Stimulated activated naive CD8-positive, alpha-beta T cell treated with anti-CD3 and anti-CD28 coated beads, Interleukin-15, amount 100 ng/mL, for 72 hours (primary cell): ENCODE data around the gene LIPA.

Source experiments
- ATAC-seq: fragments of 150-1000 bp; cut with Tn5 transposase; 2 replicates; pipeline ENCODE4 v1.10.0; 2021; ENCODE audit warnings: mild to moderate bottlenecking, moderate library complexity
- DNase-seq, 2 donors: peaks; one replicate each; pipeline ENCODE4 v3.0.0; 2021 to 2022
- H3K27ac Mint-ChIP-seq, 2 donors: one replicate each; pipeline ENCODE4 v1.8.0; 2022; ENCODE audit warnings: mild to moderate bottlenecking in 2 of 2, mixed read lengths in 2 of 2, moderate library complexity in 2 of 2
- H3K27me3 Mint-ChIP-seq: one replicate; pipeline ENCODE4 v1.8.0; 2022; ENCODE audit warnings: mixed read lengths
- H3K4me1 Mint-ChIP-seq: one replicate; pipeline ENCODE4 v1.8.0; 2022; ENCODE audit warnings: mild to moderate bottlenecking, mixed read lengths
- H3K4me3 Mint-ChIP-seq, 2 donors: one replicate each; pipeline ENCODE4 v1.8.0; 2022; ENCODE audit warnings: mild to moderate bottlenecking in 2 of 2, mixed read lengths in 2 of 2, moderate library complexity in 1 of 2
- H3K9me3 Mint-ChIP-seq, 2 donors: one replicate each; pipeline ENCODE4 v1.8.0; 2022; ENCODE audit warnings: mixed read lengths in 2 of 2

LIPA gene

DNA sequence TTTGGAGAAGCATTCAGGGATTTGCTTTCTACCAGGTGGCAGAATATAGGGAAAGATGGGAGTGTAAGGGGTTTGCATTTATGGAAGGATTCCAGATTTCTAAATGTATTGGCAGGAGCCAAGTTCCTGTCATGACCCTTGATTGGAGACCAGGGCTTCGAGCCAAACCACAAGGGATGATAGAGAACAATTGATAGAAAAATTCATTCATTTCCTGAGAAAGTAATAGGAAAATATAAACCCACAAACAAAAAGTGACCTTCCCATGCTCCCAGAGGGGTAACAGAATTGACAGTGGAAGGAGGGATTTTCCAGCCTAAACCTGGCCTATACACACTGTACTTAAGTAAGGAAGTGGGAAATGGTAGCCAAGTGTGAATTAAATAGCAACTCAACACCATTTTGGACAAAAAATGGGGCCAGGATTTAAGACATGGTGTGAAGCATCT, 27.9 kb upstream of the LIPA start:
- peaks cover 10% of the 10 kb centered on the region for H3K27me3 Mint-ChIP-seq
- DNase-seq (no peak), ATAC-seq (no peak)
- H3K4me3 Mint-ChIP-seq: no peak overlapping the region
- H3K4me1 Mint-ChIP-seq: no peaks in the 10 kb centered on the region
- H3K27ac Mint-ChIP-seq: no peak overlapping the region
- H3K9me3 Mint-ChIP-seq: no peaks in the 10 kb centered on the region

DNA sequence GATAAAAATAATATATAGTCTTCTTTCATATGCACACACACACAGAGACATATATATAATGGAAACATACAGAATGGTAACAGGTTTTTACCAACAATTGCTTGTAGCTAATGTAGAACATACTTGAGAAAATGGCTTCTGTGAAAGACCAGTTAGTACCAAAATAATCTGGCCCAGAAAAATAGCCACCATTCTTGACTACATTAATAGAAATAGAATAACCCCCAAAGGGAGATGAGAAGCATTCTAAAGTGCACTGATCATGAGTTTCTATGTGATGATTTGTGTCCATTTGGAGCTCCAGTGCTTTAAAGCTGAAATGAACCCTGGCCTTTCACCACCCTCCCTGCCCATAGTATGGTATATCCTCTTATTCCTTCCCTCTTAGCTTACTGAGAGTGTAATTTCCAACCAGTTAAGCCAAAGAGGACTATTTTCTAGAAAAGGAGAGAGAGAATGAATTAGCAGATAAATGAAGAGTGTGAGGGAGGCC, 27.4 kb upstream of the LIPA start:
- H3K27me3 Mint-ChIP-seq: peaks cover 10% of the 10 kb centered on the region
- no peak overlapping the region for H3K4me3 Mint-ChIP-seq
- H3K9me3 Mint-ChIP-seq: no peaks in the 10 kb centered on the region
- ATAC-seq: no peak
- H3K27ac Mint-ChIP-seq: no peak overlapping the region
- H3K4me1 Mint-ChIP-seq: no peaks in the 10 kb centered on the region
- no peak for DNase-seq

DNA sequence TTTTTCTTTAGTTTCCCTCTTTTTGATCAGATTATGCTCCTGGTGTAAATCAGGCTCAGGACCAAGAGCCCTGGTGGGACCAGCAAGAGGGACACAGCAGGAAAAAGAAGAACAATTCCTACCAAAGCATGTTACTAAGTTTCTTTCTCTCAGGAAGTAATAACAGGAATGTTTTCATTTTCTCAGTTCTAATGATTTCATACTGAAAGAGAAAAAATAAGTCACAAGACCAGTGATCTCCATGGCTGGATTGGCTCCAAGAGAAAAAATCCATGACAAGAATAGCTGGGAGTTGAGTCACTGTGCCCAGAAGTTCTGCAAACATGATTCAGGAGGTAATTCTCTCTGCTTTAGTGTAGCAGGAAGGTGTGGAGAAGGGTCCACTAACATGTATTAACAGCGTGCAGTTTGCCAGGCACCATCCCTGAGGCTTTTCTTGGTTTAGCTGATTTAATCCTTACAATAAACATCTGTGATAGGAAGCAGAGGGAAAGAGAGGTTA, 26.5 kb upstream of the LIPA start:
- ATAC-seq: no peak
- H3K4me3 Mint-ChIP-seq: no peak overlapping the region
- H3K9me3 Mint-ChIP-seq: no peaks in the 10 kb centered on the region
- H3K27ac Mint-ChIP-seq: no peak overlapping the region
- peaks cover 10% of the 10 kb centered on the region for H3K27me3 Mint-ChIP-seq
- H3K4me1 Mint-ChIP-seq: no peaks in the 10 kb centered on the region
- no peak for DNase-seq

DNA sequence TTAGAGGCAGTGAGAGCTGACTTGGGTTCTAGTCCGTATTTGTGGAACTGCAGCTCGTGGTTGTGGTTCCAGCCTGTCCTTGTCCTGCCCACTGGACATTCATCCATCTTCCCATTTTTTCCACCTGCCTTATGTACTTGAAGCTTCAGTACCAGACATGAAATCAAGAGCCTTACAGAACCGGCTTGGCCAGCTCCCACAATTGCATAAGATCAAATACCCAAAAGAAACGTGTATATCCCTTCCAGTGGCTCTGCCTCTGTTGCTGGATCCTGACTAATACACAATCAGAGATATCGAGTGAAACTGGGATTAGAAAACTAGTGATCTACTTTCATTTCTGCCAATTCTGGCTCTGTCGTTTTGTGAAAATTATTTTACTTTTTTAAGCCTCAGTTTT, 23.8 kb upstream of the LIPA start:
- Mint-ChIP-seq H3K27ac (no peak overlapping the region), H3K4me1 (no peaks in the 10 kb centered on the region)

GRCh38 chr10:89274928-89275327, 23.4 kb upstream of the LIPA start:
- no peak for ATAC-seq
- H3K27ac Mint-ChIP-seq: no peak overlapping the region
- no peaks in the 10 kb centered on the region for H3K4me1 Mint-ChIP-seq
- H3K27me3 Mint-ChIP-seq: peaks cover 19% of the 10 kb centered on the region
- H3K4me3 Mint-ChIP-seq: no peak overlapping the region
- no peak for DNase-seq
- H3K9me3 Mint-ChIP-seq: no peaks in the 10 kb centered on the region

More for the DNA sequence above, 23.8 kb upstream of the LIPA start:
- peaks cover 19% of the 10 kb centered on the region for H3K27me3 Mint-ChIP-seq
- H3K9me3 Mint-ChIP-seq: no peaks in the 10 kb centered on the region
- no peak for ATAC-seq
- H3K4me3 Mint-ChIP-seq: no peak overlapping the region
- no peak for DNase-seq

- no peaks in the 10 kb centered on the region for H3K9me3 Mint-ChIP-seq
- H3K27me3 Mint-ChIP-seq: peaks cover 19% of the 10 kb centered on the region
- ATAC-seq: no peak
- no peak for DNase-seq
- no peak overlapping the region for H3K4me3 Mint-ChIP-seq
- no peak overlapping the region for H3K27ac Mint-ChIP-seq
- no peaks in the 10 kb centered on the region for H3K4me1 Mint-ChIP-seq
Observed at GRCh38 chr10:89273680-89274079, 22.1 kb upstream of the LIPA start.

GRCh38 chr10:89271532-89271931, 20.0 kb upstream of the LIPA start:
- Mint-ChIP-seq H3K4me1 (no peaks in the 10 kb centered on the region), H3K9me3 (no peaks in the 10 kb centered on the region), H3K4me3 (no peak overlapping the region), H3K27ac (no peak overlapping the region), H3K27me3 (peaks cover 19% of the 10 kb centered on the region)
- ATAC-seq: no peak
- DNase-seq: no peak

DNA sequence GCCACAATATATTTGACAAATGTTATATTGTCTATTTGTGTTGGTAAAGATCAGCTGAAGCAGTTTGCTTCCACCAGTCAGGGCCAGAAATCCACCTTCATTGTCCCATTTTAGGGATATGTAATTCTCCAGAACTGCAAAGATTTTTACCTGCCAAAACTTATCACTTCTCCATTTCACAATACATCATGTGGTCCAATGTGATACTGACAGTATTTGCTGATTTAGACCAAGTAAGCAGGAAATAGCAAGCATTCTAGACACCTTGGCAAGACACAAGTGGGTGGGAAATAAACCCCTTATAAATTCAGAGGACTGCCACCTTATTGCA, 18.5 kb upstream of the LIPA start:
- Mint-ChIP-seq H3K9me3 (no peaks in the 10 kb centered on the region), H3K4me3 (no peak overlapping the region), H3K27ac (no peak overlapping the region), H3K4me1 (no peaks in the 10 kb centered on the region), H3K27me3 (peaks cover 12% of the 10 kb centered on the region)
- DNase-seq (no peak), ATAC-seq (no peak)

DNA sequence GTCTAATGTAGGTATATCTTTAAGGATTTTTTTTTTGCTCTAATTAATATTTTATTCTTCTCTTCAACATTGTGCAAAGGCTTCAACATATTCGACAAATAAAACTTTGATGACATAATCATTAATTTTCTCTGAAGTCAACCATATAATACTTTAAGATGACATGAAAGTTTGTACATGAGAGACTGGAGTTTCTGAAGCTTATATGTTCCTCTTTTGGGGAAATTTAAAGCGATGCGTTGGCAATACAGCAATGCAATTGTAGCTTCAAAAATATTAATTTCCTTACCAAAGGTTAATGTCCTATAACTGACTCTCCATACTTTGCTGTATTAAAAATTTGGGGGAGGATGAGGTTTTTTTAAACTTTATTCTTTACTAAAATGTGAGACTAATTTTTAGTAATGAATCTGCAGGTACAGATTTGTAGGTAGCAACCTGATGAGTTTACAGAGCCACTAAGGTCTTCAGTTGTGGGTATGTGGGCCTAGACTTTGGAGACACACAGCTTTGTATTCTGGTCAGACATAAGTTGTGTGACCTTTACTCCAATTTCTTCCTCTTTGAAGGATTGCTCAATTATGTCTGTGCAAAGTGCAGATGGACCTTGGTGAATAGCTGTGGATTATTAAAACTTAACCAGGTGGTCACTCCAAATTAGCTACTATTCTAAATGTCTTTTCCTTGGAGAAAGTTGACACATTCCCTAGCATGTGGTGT, 18.0 kb upstream of the LIPA start:
- H3K27ac Mint-ChIP-seq: no peak overlapping the region
- H3K27me3 Mint-ChIP-seq: peaks cover 9% of the 10 kb centered on the region
- no peaks in the 10 kb centered on the region for H3K9me3 Mint-ChIP-seq
- H3K4me3 Mint-ChIP-seq: no peak overlapping the region
- DNase-seq: no peak
- no peak for ATAC-seq
- H3K4me1 Mint-ChIP-seq: no peaks in the 10 kb centered on the region

DNA sequence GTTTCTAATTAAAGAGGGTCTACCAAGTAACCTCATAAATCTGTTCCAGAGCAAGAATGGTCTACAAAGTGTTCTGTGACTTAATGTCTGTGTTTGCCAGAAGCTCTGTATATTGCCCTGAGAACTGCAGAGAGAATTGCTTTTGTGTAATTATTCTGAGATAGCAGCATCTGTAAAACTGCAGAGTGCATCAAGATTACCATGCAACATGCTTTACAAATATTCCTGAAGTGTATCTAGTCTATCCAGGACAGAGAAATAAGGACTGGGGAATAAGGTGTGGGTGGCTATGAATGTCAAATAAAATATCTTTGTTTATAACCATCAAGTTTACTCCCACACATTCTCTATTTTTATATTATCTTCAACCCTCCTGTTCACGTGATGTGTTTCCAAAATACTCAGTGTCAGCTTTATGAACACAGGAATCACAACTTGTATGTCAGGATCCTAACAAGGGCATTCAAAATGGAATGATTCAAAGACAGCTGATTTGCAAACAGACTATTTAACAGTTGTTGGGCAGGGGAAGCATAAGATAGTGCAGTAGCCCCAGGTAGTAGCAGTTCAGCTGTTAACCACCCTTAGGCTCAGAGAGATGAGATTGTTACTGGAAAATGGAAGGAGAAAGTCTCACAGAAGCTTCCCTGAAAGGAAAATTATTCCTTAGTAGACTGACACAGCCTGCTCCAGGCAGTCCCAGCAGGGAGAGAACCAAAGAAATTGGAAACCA, 15.3 kb upstream of the LIPA start:
- H3K27me3 Mint-ChIP-seq: peaks cover 12% of the 10 kb centered on the region

GRCh38 chr10:89263531-89263930, 12.0 kb upstream of the LIPA start:
- DNase-seq (no peak), ATAC-seq (no peak)
- peaks cover 7% of the 10 kb centered on the region for H3K27me3 Mint-ChIP-seq
- H3K4me1 Mint-ChIP-seq: peaks cover 11% of the 10 kb centered on the region
- peaks cover 0 to 6% of the 10 kb centered on the region in 2 donors for H3K9me3 Mint-ChIP-seq
- no peak overlapping the region for H3K4me3 Mint-ChIP-seq
- no peak overlapping the region for H3K27ac Mint-ChIP-seq

More for the DNA sequence above, 15.3 kb upstream of the LIPA start:
- peaks cover 0 to 6% of the 10 kb centered on the region in 2 donors for H3K9me3 Mint-ChIP-seq
- H3K27ac Mint-ChIP-seq: no peak overlapping the region
- ATAC-seq (no peak), DNase-seq (no peak)
- H3K4me1 Mint-ChIP-seq: no peaks in the 10 kb centered on the region
- H3K4me3 Mint-ChIP-seq: no peak overlapping the region

- Mint-ChIP-seq H3K4me3 (no peak overlapping the region), H3K4me1 (peaks cover 11% of the 10 kb centered on the region), H3K27ac (no peak overlapping the region), H3K9me3 (peaks cover 0 to 6% of the 10 kb centered on the region in 2 donors), H3K27me3 (peaks cover 7% of the 10 kb centered on the region)
- ATAC-seq: no peak
- DNase-seq: no peak
Observed at GRCh38 chr10:89263091-89263490, 11.5 kb upstream of the LIPA start.

DNA sequence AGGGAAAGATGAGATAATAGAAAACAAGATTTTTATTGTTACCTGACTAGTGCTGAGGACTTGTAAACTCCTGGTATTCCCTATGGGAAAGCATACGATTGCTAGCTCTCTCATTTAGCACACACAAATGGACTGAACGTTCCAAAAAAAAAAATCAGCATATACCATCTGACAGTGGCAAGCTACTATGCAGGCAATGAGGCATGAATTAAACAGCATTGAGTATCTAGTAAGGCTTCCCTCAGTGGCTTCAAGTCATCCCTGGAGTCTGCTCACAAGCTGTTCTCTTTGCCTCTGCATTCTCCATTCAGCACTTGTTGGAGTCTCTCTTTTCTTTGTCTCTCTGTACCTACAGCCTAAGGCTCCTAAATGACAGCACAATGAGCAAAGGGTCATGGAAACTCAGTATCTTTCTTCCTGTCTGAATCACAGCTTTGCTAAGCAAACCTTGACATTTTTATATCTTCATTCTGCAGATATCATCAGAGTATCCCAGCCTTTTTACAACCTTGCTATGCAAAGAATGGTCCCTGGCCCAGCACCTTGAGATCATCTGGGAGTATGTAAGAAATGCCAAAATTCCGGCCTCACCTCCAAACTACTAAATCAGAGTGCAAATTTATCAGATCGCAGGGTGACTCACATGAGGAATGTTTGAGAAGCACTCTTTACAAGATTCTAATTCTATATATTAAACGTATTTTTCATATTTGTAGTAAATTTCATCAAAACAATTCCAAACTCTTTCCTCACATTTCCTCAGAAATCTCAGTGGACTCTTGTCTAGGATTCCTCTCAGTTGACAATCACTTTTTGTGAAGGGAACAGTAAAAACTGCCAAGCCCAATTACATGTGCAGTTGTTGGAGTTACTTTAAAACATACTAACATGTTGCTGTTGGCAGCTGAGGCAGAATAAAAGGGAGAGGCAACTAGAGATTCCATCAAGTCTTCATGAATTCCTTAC, 10.8 kb upstream of the LIPA start:
- Mint-ChIP-seq H3K4me1 (peaks cover 11% of the 10 kb centered on the region), H3K27me3 (peaks cover 12% of the 10 kb centered on the region), H3K4me3 (no peak overlapping the region), H3K9me3 (peaks cover 0 to 6% of the 10 kb centered on the region in 2 donors), H3K27ac (no peak overlapping the region)
- ATAC-seq: no peak
- no peak for DNase-seq

- DNase-seq (no peak), ATAC-seq (no peak)
- H3K4me1 Mint-ChIP-seq: peaks cover 24% of the 10 kb centered on the region
- no peak overlapping the region for H3K27ac Mint-ChIP-seq
- peaks cover 25% of the 10 kb centered on the region for H3K27me3 Mint-ChIP-seq
- H3K9me3 Mint-ChIP-seq: peaks cover 11 to 21% of the 10 kb centered on the region in 2 donors
- no peak overlapping the region for H3K4me3 Mint-ChIP-seq
Observed at GRCh38 chr10:89258881-89259280, 7.3 kb upstream of the LIPA start.

DNA sequence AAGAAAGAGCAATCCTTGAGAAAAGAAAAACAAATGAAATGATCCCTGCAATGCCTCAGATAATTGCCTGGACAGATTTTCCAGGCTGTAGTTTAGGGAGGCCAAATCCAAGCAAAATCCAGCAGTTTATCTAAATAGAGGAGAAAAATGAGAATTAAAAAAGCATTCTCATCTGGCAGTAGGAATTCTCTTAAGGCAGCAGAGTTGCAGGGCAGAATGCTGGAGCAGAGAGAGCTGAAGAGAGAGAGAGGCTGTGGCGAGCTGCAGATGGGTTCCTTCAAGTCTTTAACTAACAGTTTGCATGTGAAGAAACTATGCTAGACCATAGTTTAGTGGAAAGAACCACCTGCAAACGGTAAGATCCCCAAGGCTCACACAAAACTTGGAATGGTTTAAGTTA, 6.0 kb upstream of the LIPA start:
- no peak overlapping the region for H3K4me3 Mint-ChIP-seq
- peaks cover 17 to 30% of the 10 kb centered on the region in 2 donors for H3K9me3 Mint-ChIP-seq
- H3K27me3 Mint-ChIP-seq: peaks cover 25% of the 10 kb centered on the region
- ATAC-seq (no peak), DNase-seq (no peak)
- no peak overlapping the region for H3K27ac Mint-ChIP-seq
- H3K4me1 Mint-ChIP-seq: peaks cover 27% of the 10 kb centered on the region
